Stimulated activated CD4-positive, alpha-beta T cell treated with anti-CD3 and anti-CD28 coated beads, Interleukin-2, amount 100 ng/mL, for 24 hours (primary cell): ENCODE results near the gene MEX3D.

Experiments used
- DNase-seq, 2 donors: peaks; one replicate each; pipeline ENCODE4 v3.0.0-alpha.2; 2020

The MEX3D gene

GRCh38 chr19:1514986-1515721 lies 53.0 kb downstream of the MEX3D start:
- DNase-seq, result no peak

- no peak for DNase-seq
Observed at GRCh38 chr19:1514295-1514661, 53.8 kb downstream of the MEX3D start.

- DNase-seq, result peak; percentile 75 to 76
Observed at GRCh38 chr19:1513499-1514294, 54.4 kb downstream of the MEX3D start.

GRCh38 chr19:1512671-1513498 lies 55.2 kb downstream of the MEX3D start, which contains the start of gene ADAMTSL5:
Gene ADAMTSL5 (minus strand): TSS chr19:1513019. CDS start chr19:1510943, 2,076 bp downstream.
- DNase-seq, result peak; percentile 74 to 83

GRCh38 chr19:1511318-1512317 lies 56.5 kb downstream of the MEX3D start:
- DNase-seq, result no peak

- no peak for DNase-seq
Observed at GRCh38 chr19:1510807-1511206, 57.3 kb downstream of the MEX3D start.

GRCh38 chr19:1510442-1510806 lies 57.7 kb downstream of the MEX3D start:
- DNase-seq, result no peak

- no peak for DNase-seq
Observed at GRCh38 chr19:1509602-1510441, 58.3 kb downstream of the MEX3D start.

GRCh38 chr19:1508507-1508856 lies 59.6 kb downstream of the MEX3D start:
- no peak for DNase-seq

GRCh38 chr19:1507763-1508506 lies 60.2 kb downstream of the MEX3D start:
- DNase-seq, result peak; percentile 89 to 93

- DNase-seq, result no peak
Observed at GRCh38 chr19:1507192-1507660, 60.9 kb downstream of the MEX3D start.

- DNase-seq, result no peak
Observed at GRCh38 chr19:1505991-1506881, 61.9 kb downstream of the MEX3D start.

- no peak for DNase-seq
Observed at GRCh38 chr19:1505012-1505411, 63.1 kb downstream of the MEX3D start.
